Muscle of leg (tissue), 11 donors: ENCODE results near the gene TGFBR2. TPM values are rescaled to one million over a fixed set of nuclear protein-coding genes. Genes with fewer than 3 reads are reported as not detected.

Experiments used
- DNase-seq: peaks from one replicate; pipeline ENCODE4 v3.0.0; 2013
- H3K27ac ChIP-seq: one replicate; pipeline ENCODE4 v1.5.1; 2013; ENCODE audit warnings: mild to moderate bottlenecking, low read length, control low read depth
- H3K27me3 ChIP-seq: one replicate; pipeline ENCODE4 v1.6.1; 2013; ENCODE audit warnings: low read length; ENCODE audit not compliant: control insufficient read depth, insufficient read depth
- H3K36me3 ChIP-seq: one replicate; pipeline ENCODE4 v1.6.1; 2013; ENCODE audit warnings: low read length; ENCODE audit not compliant: control insufficient read depth, insufficient read depth
- H3K4me1 ChIP-seq: one replicate; pipeline ENCODE4 v1.6.1; 2013; ENCODE audit warnings: low read length; ENCODE audit not compliant: control insufficient read depth, insufficient read depth
- H3K4me3 ChIP-seq: one replicate; pipeline ENCODE4 v1.5.1; 2013; ENCODE audit warnings: low read length, control low read depth
- H3K9me3 ChIP-seq: replicated peaks from 2 replicates; pipeline ENCODE4 v1.6.1; 2013; ENCODE audit warnings: low read depth, low read length; ENCODE audit not compliant: control insufficient read depth
- WGBS: methylation state at CpG from one replicate; pipeline ENCODE4 v1.1.5; 2013; ENCODE audit warnings: missing lambda C conversion rate; ENCODE audit not compliant: insufficient coverage; 5-methylcytosine and 5-hydroxymethylcytosine counted together
- polyA plus RNA-seq, 8 donors: library from polyadenylated mRNA; unstranded; fragments of 120-200 nt; gene quantifications; one replicate each; pipeline versions ENCODE4 v1.2.1 to v1.2.3, GENCODE V29; 2013; ENCODE audit warnings: inconsistent platforms in 1 of 8, low replicate concordance in 1 of 8; ENCODE audit not compliant: insufficient read length in 8 of 8, insufficient read depth in 1 of 8
- total RNA-seq: library from RNA; stranded (reverse); fragments of 120-200 nt; gene quantifications from one replicate; pipeline ENCODE4 v1.2.4, GENCODE V29; 2013

The TGFBR2 gene
- total and polyA plus RNA-seq, 9 donors, result 47.7 to 110 (median 68.6) TPM

- no peak overlapping the region for H3K4me3 ChIP-seq
- H3K27ac ChIP-seq, result peak overlapping the region; percentile 31
- no peak for DNase-seq
- peaks cover 10% of the 10 kb centered on the region for H3K4me1 ChIP-seq
- H3K36me3 ChIP-seq, result peaks cover 37% of the 10 kb centered on the region
- H3K27me3 ChIP-seq, result no peaks in the 10 kb centered on the region
- H3K9me3 ChIP-seq, result no peaks in the 10 kb centered on the region
- 81% methylated on average over 5 of the region's 7 CpGs for WGBS
These were observed 37.5 kb downstream of the TGFBR2 start for GRCh38 chr3:30643763-30644462.

GRCh38 chr3:30644615-30645014 is 38.2 kb downstream of the TGFBR2 start:
- H3K4me1 ChIP-seq, result peaks cover 8% of the 10 kb centered on the region
- H3K9me3 ChIP-seq, result no peaks in the 10 kb centered on the region
- H3K27me3 ChIP-seq, result no peaks in the 10 kb centered on the region
- H3K36me3 ChIP-seq, result peaks cover 38% of the 10 kb centered on the region
- peak; percentile 75 for DNase-seq
- no CpG with 5 or more reads among the region's 2 CpGs for WGBS
- no peak overlapping the region for H3K4me3 ChIP-seq
- no peak overlapping the region for H3K27ac ChIP-seq

- H3K4me3 ChIP-seq, result no peak overlapping the region
- peaks cover 8% of the 10 kb centered on the region for H3K4me1 ChIP-seq
- no CpG with 5 or more reads among the region's 4 CpGs for WGBS
- no peaks in the 10 kb centered on the region for H3K9me3 ChIP-seq
- H3K36me3 ChIP-seq, result peaks cover 41% of the 10 kb centered on the region
- DNase-seq, result no peak
- no peaks in the 10 kb centered on the region for H3K27me3 ChIP-seq
- H3K27ac ChIP-seq, result no peak overlapping the region
These were observed 38.7 kb downstream of the TGFBR2 start for GRCh38 chr3:30645077-30645476.

- no CpG with 5 or more reads among the region's 5 CpGs for WGBS
- DNase-seq, result peak; percentile 69
- H3K4me1 ChIP-seq, result peaks cover 8% of the 10 kb centered on the region
These were observed 39.9 kb downstream of the TGFBR2 start for GRCh38 chr3:30646181-30646876.

GRCh38 chr3:30646961-30647752 is 40.8 kb downstream of the TGFBR2 start:
- Histone ChIP-seq H3K9me3 (no peaks in the 10 kb centered on the region), H3K4me3 (no peak overlapping the region), H3K27ac (no peak overlapping the region), H3K27me3 (no peaks in the 10 kb centered on the region), H3K4me1 (peaks cover 8% of the 10 kb centered on the region), H3K36me3 (peaks cover 51% of the 10 kb centered on the region)
- DNase-seq, result no peak
- 100% methylated on average over 2 of the region's 5 CpGs for WGBS

More at GRCh38 chr3:30646181-30646876, 39.9 kb downstream of the TGFBR2 start:
- Histone ChIP-seq H3K36me3 (peaks cover 51% of the 10 kb centered on the region), H3K9me3 (no peaks in the 10 kb centered on the region), H3K27me3 (no peaks in the 10 kb centered on the region), H3K27ac (no peak overlapping the region), H3K4me3 (no peak overlapping the region)

DNA sequence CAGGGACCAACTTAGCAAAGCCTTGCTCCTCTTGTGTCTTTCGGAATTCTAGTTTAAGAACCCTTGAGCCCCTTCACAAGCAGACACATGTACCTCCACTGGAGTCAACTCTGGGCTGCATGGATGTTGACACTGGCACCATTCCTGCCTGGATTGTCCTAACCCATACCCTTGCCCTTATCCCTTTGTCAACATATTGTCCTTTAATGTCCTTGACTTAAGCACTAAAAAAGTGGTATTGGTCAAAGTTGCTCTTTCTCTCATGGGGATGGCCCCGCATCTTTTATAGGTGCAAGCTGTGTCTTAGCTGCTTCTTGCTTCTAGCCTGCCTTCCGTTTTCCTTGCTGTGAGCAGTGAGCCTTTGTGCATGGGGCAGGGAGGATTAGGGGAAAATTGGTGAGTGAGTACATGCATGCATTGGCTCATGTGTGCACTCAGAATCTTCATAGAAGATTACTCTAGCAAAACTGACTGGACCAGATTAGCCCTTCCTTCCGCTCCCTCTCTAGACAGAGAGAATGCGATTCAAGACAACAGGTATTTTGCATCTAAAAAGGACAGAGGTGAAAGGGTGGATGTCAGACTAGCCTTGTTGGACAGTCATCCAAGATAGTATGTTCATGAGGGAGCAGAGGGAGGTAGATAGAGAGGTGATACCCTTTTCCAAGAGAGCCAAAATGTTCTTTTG is 42.4 kb downstream of the TGFBR2 start:
- 93% methylated on average over 3 of the region's 5 CpGs for WGBS
- peaks cover 3% of the 10 kb centered on the region for H3K4me1 ChIP-seq

GRCh38 chr3:30649572-30650318 is 43.3 kb downstream of the TGFBR2 start:
- Histone ChIP-seq H3K9me3 (no peaks in the 10 kb centered on the region), H3K4me3 (no peak overlapping the region), H3K27ac (no peak overlapping the region), H3K4me1 (peaks cover 2% of the 10 kb centered on the region), H3K27me3 (no peaks in the 10 kb centered on the region), H3K36me3 (peaks cover 52% of the 10 kb centered on the region)
- DNase-seq, result peak; percentile 74
- 70% methylated on average over 4 of the region's 9 CpGs for WGBS

More for the DNA sequence above, 42.4 kb downstream of the TGFBR2 start:
- Histone ChIP-seq H3K27me3 (no peaks in the 10 kb centered on the region), H3K27ac (no peak overlapping the region), H3K9me3 (no peaks in the 10 kb centered on the region), H3K4me3 (no peak overlapping the region), H3K36me3 (peaks cover 49% of the 10 kb centered on the region)
- no peak for DNase-seq

- H3K36me3 ChIP-seq, result peaks cover 55% of the 10 kb centered on the region
- WGBS, result no CpG with 5 or more reads among the region's 2 CpGs
These were observed 44.1 kb downstream of the TGFBR2 start for GRCh38 chr3:30650348-30650995.

GRCh38 chr3:30654269-30654668 is 47.9 kb downstream of the TGFBR2 start:
- WGBS, result no CpG with 5 or more reads among the region's 1 CpG
- no peak overlapping the region for H3K27ac ChIP-seq
- H3K4me1 ChIP-seq, result peaks cover 27% of the 10 kb centered on the region
- no peak for DNase-seq
- H3K9me3 ChIP-seq, result no peaks in the 10 kb centered on the region
- H3K27me3 ChIP-seq, result no peaks in the 10 kb centered on the region
- no peak overlapping the region for H3K4me3 ChIP-seq
- H3K36me3 ChIP-seq, result peaks cover 41% of the 10 kb centered on the region

More at GRCh38 chr3:30650348-30650995, 44.1 kb downstream of the TGFBR2 start:
- Histone ChIP-seq H3K27me3 (no peaks in the 10 kb centered on the region), H3K4me3 (no peak overlapping the region), H3K27ac (no peak overlapping the region), H3K4me1 (peaks cover 2% of the 10 kb centered on the region), H3K9me3 (no peaks in the 10 kb centered on the region)
- DNase-seq, result no peak
